ENCODE measurements around the gene COL4A2.

COL4A2 gene

GRCh38 chr13:110284779-110285484, 22.2 kb upstream of the COL4A2 start:
- no peaks in the 10 kb centered on the region for H4K20me1 ChIP-seq
- H3K27me3 ChIP-seq: no peaks in the 10 kb centered on the region
- peaks cover 0 to 21% (median 7%) of the 10 kb centered on the region in 11 experiments; a peak in 7 of 22 replicates for H3K9me3 ChIP-seq (replicated peaks in 1 of 11)
- H3K36me3 ChIP-seq: no peaks in the 10 kb centered on the region
- no peak overlapping the region for H3K27ac ChIP-seq
- no peak for TF ChIP-seq Cebpa-rat (IDR thresholded peaks at IDR 0.05)
- no peak overlapping the region for H3K4me2 ChIP-seq
- H3K4me3 ChIP-seq: no peak overlapping the region
- peaks cover 0 to 28% (median 13%) of the 10 kb centered on the region in 10 experiments; a peak in 14 of 20 replicates for H3K4me1 ChIP-seq
- H3K9ac ChIP-seq: no peak overlapping the region

- H3K4me1 ChIP-seq: peaks cover 0 to 23% (median 13%) of the 10 kb centered on the region in 10 experiments; a peak in 14 of 20 replicates
- H3K36me3 ChIP-seq: no peaks in the 10 kb centered on the region
- peak overlapping the region in 1 of 11 experiments; percentile 35; a peak in 2 of 22 replicates for H3K4me2 ChIP-seq
- no peaks in the 10 kb centered on the region for H4K20me1 ChIP-seq
- no peak overlapping the region for H3K9ac ChIP-seq
- H3K27ac ChIP-seq: no peak overlapping the region
- H3K27me3 ChIP-seq: no peaks in the 10 kb centered on the region
- H3K4me3 ChIP-seq: no peak overlapping the region
- TF ChIP-seq Cebpa-rat (IDR thresholded peaks at IDR 0.05): no peak
- peaks cover 0 to 13% (median 6%) of the 10 kb centered on the region in 11 experiments; a peak in 7 of 22 replicates for H3K9me3 ChIP-seq (replicated peaks in 1 of 11)
Observed at GRCh38 chr13:110285991-110286832, 20.9 kb upstream of the COL4A2 start.

- no peak overlapping the region for H3K9ac ChIP-seq
- no peak for TF ChIP-seq Cebpa-rat (IDR thresholded peaks at IDR 0.05)
- H3K4me1 ChIP-seq: peaks cover 0 to 20% (median 13%) of the 10 kb centered on the region in 10 experiments; a peak in 14 of 20 replicates
- no peak overlapping the region for H3K27ac ChIP-seq
- H3K36me3 ChIP-seq: no peaks in the 10 kb centered on the region
- peaks cover 0 to 6% (median 0%) of the 10 kb centered on the region in 11 experiments; a peak in 5 of 22 replicates for H3K9me3 ChIP-seq (replicated peaks in 1 of 11)
- H4K20me1 ChIP-seq: no peaks in the 10 kb centered on the region
- H3K4me3 ChIP-seq: no peak overlapping the region
- H3K4me2 ChIP-seq: peak overlapping the region in 8 of 11 experiments; percentile 6 to 55 (median 28); a peak in 12 of 22 replicates
- no peaks in the 10 kb centered on the region for H3K27me3 ChIP-seq
Observed at GRCh38 chr13:110286833-110287819, 20.0 kb upstream of the COL4A2 start.

GRCh38 chr13:110289174-110289573, 17.9 kb upstream of the COL4A2 start:
- H3K4me2 ChIP-seq: no peak overlapping the region
- no peak for TF ChIP-seq Cebpa-rat (IDR thresholded peaks at IDR 0.05)
- H3K36me3 ChIP-seq: no peaks in the 10 kb centered on the region
- peaks cover 0 to 6% (median 0%) of the 10 kb centered on the region in 11 experiments; a peak in 1 of 22 replicates for H3K9me3 ChIP-seq (replicated peaks in 1 of 11)
- peaks cover 0 to 20% (median 13%) of the 10 kb centered on the region in 10 experiments; a peak in 14 of 20 replicates for H3K4me1 ChIP-seq
- H3K27ac ChIP-seq: no peak overlapping the region
- H3K4me3 ChIP-seq: no peak overlapping the region
- no peaks in the 10 kb centered on the region for H3K27me3 ChIP-seq
- no peak overlapping the region for H3K9ac ChIP-seq
- H4K20me1 ChIP-seq: no peaks in the 10 kb centered on the region

GRCh38 chr13:110289661-110290060, 17.4 kb upstream of the COL4A2 start:
- no peak overlapping the region for H3K9ac ChIP-seq
- no peaks in the 10 kb centered on the region for H3K27me3 ChIP-seq
- no peak overlapping the region for H3K4me2 ChIP-seq
- no peak overlapping the region for H3K4me3 ChIP-seq
- H3K9me3 ChIP-seq (replicated peaks in 1 of 11): peaks cover 0 to 6% (median 0%) of the 10 kb centered on the region in 11 experiments; a peak in 1 of 22 replicates
- TF ChIP-seq Cebpa-rat (IDR thresholded peaks at IDR 0.05): no peak
- no peaks in the 10 kb centered on the region for H4K20me1 ChIP-seq
- H3K36me3 ChIP-seq: no peaks in the 10 kb centered on the region
- H3K27ac ChIP-seq: no peak overlapping the region
- H3K4me1 ChIP-seq: peaks cover 0 to 20% (median 13%) of the 10 kb centered on the region in 10 experiments; a peak in 14 of 20 replicates

GRCh38 chr13:110290153-110290552, 16.9 kb upstream of the COL4A2 start:
- no peak overlapping the region for H3K27ac ChIP-seq
- H3K9me3 ChIP-seq (replicated peaks in 1 of 11): peaks cover 0 to 6% (median 0%) of the 10 kb centered on the region in 11 experiments; a peak in 1 of 22 replicates
- no peak overlapping the region for H3K4me3 ChIP-seq
- TF ChIP-seq Cebpa-rat (IDR thresholded peaks at IDR 0.05): no peak
- peaks cover 0 to 20% (median 13%) of the 10 kb centered on the region in 10 experiments; a peak in 14 of 20 replicates for H3K4me1 ChIP-seq
- H3K36me3 ChIP-seq: no peaks in the 10 kb centered on the region
- no peak overlapping the region for H3K4me2 ChIP-seq
- H3K9ac ChIP-seq: no peak overlapping the region
- H3K27me3 ChIP-seq: no peaks in the 10 kb centered on the region
- no peaks in the 10 kb centered on the region for H4K20me1 ChIP-seq

- Histone ChIP-seq H3K4me3 (no peak overlapping the region), H3K4me1 (peaks cover 0 to 20% (median 13%) of the 10 kb centered on the region in 10 experiments; a peak in 14 of 20 replicates), H3K36me3 (no peaks in the 10 kb centered on the region), H3K4me2 (no peak overlapping the region), H3K27ac (no peak overlapping the region), H3K9ac (no peak overlapping the region), H3K27me3 (no peaks in the 10 kb centered on the region), H3K9me3 (replicated peaks in 1 of 11) (peaks cover 0 to 6% (median 0%) of the 10 kb centered on the region in 11 experiments; a peak in 1 of 22 replicates), H4K20me1 (no peaks in the 10 kb centered on the region)
- TF ChIP-seq Cebpa-rat (IDR thresholded peaks at IDR 0.05): no peak
Observed at GRCh38 chr13:110290826-110291225, 16.3 kb upstream of the COL4A2 start.

GRCh38 chr13:110291286-110291685, 15.8 kb upstream of the COL4A2 start:
- no peaks in the 10 kb centered on the region for H3K27me3 ChIP-seq
- H3K27ac ChIP-seq: no peak overlapping the region
- no peaks in the 10 kb centered on the region for H4K20me1 ChIP-seq
- H3K9ac ChIP-seq: no peak overlapping the region
- H3K36me3 ChIP-seq: no peaks in the 10 kb centered on the region
- H3K9me3 ChIP-seq (replicated peaks in 1 of 11): peaks cover 0 to 1% (median 0%) of the 10 kb centered on the region in 11 experiments; a peak in 1 of 22 replicates
- TF ChIP-seq Cebpa-rat (IDR thresholded peaks at IDR 0.05): no peak
- H3K4me3 ChIP-seq: no peak overlapping the region
- H3K4me1 ChIP-seq: peaks cover 0 to 20% (median 13%) of the 10 kb centered on the region in 10 experiments; a peak in 14 of 20 replicates
- H3K4me2 ChIP-seq: no peak overlapping the region
